Neutrophil (primary cell): Measurements from ENCODE around the gene FAAP100.

ENCODE experiments used
- H3K27ac ChIP-seq: fragments of 200-600 bp; sonication (generic); 2 replicates; pipeline ENCODE4 v1.5.1; 2016; ENCODE audit warnings: mild to moderate bottlenecking, moderate library complexity
- H3K27me3 ChIP-seq: fragments of 200-600 bp; sonication (generic); 2 replicates; pipeline ENCODE4 v1.6.0; 2016; ENCODE audit warnings: mild to moderate bottlenecking
- H3K36me3 ChIP-seq: fragments of 200-600 bp; sonication (generic); 2 replicates; pipeline ENCODE4 v1.5.1; 2017
- H3K4me1 ChIP-seq, 2 experiments: fragments of 200-600 bp in 1 of 2; sonication (generic) in 1 of 2; 1 replicate in 1 of 2; 2 replicates in 1 of 2; pipeline versions ENCODE4 v1.5.1 to v1.6.1; 2013 to 2016; ENCODE audit warnings: low read depth in 1 of 2, low read length in 1 of 2, mild to moderate bottlenecking in 1 of 2, moderate library complexity in 1 of 2; ENCODE audit not compliant: control insufficient read depth in 1 of 2, insufficient read depth in 1 of 2
- H3K4me3 ChIP-seq, 2 experiments: fragments of 200-600 bp in 1 of 2; sonication (generic) in 1 of 2; 1 replicate in 1 of 2; 2 replicates in 1 of 2; pipeline ENCODE4 v1.5.1; 2013 to 2016; ENCODE audit warnings: low read depth in 1 of 2, low read length in 1 of 2, mild to moderate bottlenecking in 1 of 2, moderate library complexity in 1 of 2
- H3K9me3 ChIP-seq: fragments of 200-600 bp; sonication (generic); 2 replicates; pipeline ENCODE4 v1.5.1; 2016
- CTCF ChIP-seq: fragments of 200-600 bp; sonication (generic); IDR thresholded peaks from 2 replicates; pipeline ENCODE4 v1.5.1; 2016; ENCODE audit warnings: antibody characterized with exemption

The FAAP100 gene

GRCh38 chr17:81582749-81583148 is 30.6 kb upstream of the FAAP100 start:
- H3K27ac ChIP-seq = no peak overlapping the region
- H3K4me3 ChIP-seq = no peak overlapping the region
- peaks cover 8 to 9% of the 10 kb centered on the region in 2 experiments for H3K4me1 ChIP-seq
- TF ChIP-seq CTCF = no peak
- H3K9me3 ChIP-seq = no peaks in the 10 kb centered on the region
- no peaks in the 10 kb centered on the region for H3K27me3 ChIP-seq
- peaks cover 80% of the 10 kb centered on the region for H3K36me3 ChIP-seq

- Histone ChIP-seq H3K27me3 (no peaks in the 10 kb centered on the region), H3K9me3 (no peaks in the 10 kb centered on the region), H3K27ac (no peak overlapping the region), H3K4me1 (peaks cover 12 to 13% of the 10 kb centered on the region in 2 experiments), H3K36me3 (peaks cover 77% of the 10 kb centered on the region), H3K4me3 (no peak overlapping the region)
- no peak for TF ChIP-seq CTCF
Observed at GRCh38 chr17:81582341-81582740, 30.2 kb upstream of the FAAP100 start.

GRCh38 chr17:81581758-81582157 is 29.6 kb upstream of the FAAP100 start:
- H3K4me1 ChIP-seq = peaks cover 18 to 19% of the 10 kb centered on the region in 2 experiments
- H3K9me3 ChIP-seq = no peaks in the 10 kb centered on the region
- H3K4me3 ChIP-seq = no peak overlapping the region
- H3K27ac ChIP-seq = no peak overlapping the region
- H3K36me3 ChIP-seq = peaks cover 71% of the 10 kb centered on the region
- TF ChIP-seq CTCF = no peak
- no peaks in the 10 kb centered on the region for H3K27me3 ChIP-seq

GRCh38 chr17:81580481-81580880 is 28.3 kb upstream of the FAAP100 start:
- peaks cover 67% of the 10 kb centered on the region for H3K36me3 ChIP-seq
- H3K4me1 ChIP-seq = peaks cover 18 to 21% of the 10 kb centered on the region in 2 experiments
- H3K27ac ChIP-seq = no peak overlapping the region

GRCh38 chr17:81579821-81580321 is 27.7 kb upstream of the FAAP100 start:
- Histone ChIP-seq H3K27ac (no peak overlapping the region), H3K9me3 (no peaks in the 10 kb centered on the region), H3K4me3 (no peak overlapping the region), H3K4me1 (peaks cover 18 to 21% of the 10 kb centered on the region in 2 experiments), H3K27me3 (no peaks in the 10 kb centered on the region), H3K36me3 (peaks cover 66% of the 10 kb centered on the region)
- no peak for TF ChIP-seq CTCF

More at GRCh38 chr17:81580481-81580880, 28.3 kb upstream of the FAAP100 start:
- no peak for TF ChIP-seq CTCF
- Histone ChIP-seq H3K4me3 (no peak overlapping the region), H3K27me3 (no peaks in the 10 kb centered on the region), H3K9me3 (no peaks in the 10 kb centered on the region)
